ENCODE data around the gene OAS2.

DNA sequence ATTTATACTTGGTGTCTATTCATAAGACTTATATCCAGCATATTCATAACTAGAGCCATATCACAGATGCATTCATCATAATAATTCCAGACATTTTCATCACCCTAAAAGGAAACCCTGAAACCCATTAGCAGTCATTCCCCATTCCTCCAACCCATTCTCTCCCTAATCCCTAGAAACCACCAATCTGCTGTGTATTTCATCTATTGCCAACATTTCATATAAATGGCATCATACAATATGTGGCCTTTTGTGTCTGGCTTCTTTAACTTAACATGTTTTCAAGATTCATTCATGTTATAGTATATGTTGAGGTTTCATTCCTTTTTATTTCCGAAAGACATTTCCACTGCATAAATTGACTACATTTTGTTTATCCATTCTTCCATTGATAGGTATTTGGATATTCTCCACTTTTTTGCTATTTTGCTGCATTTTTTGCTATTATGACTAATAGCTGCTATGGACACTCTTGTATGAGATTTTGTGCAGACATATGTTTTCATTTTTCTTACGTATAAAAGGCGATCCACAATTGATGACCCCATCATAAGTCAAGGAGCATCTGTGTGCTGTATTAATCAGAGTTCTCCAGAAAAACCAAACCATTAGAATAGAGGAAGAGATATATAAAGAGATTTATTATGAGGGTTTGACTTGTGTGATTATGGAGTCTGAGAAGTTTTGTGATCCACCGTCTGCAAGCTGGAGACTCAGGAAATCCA is 5.1 kb upstream of the OAS2 start:
- TF ChIP-seq POLR2AphosphoS5 (IDR thresholded peaks at IDR 0.05; ENCODE audit: low read depth, low read length) (no peak), SIN3A (IDR thresholded peaks at IDR 0.05; ENCODE audit: borderline replicate concordance, insufficient read depth, low read length) (no peak), TAF1 (IDR thresholded peaks at IDR 0.05; ENCODE audit: borderline replicate concordance, insufficient read depth, low read length) (no peak), FOXP2 (optimal IDR thresholded peaks at IDR 0.05; ENCODE audit: borderline replicate concordance, extremely low read depth, extremely low read length, insufficient read depth) (no peak)
- TF ChIP-seq, protein P1, sequence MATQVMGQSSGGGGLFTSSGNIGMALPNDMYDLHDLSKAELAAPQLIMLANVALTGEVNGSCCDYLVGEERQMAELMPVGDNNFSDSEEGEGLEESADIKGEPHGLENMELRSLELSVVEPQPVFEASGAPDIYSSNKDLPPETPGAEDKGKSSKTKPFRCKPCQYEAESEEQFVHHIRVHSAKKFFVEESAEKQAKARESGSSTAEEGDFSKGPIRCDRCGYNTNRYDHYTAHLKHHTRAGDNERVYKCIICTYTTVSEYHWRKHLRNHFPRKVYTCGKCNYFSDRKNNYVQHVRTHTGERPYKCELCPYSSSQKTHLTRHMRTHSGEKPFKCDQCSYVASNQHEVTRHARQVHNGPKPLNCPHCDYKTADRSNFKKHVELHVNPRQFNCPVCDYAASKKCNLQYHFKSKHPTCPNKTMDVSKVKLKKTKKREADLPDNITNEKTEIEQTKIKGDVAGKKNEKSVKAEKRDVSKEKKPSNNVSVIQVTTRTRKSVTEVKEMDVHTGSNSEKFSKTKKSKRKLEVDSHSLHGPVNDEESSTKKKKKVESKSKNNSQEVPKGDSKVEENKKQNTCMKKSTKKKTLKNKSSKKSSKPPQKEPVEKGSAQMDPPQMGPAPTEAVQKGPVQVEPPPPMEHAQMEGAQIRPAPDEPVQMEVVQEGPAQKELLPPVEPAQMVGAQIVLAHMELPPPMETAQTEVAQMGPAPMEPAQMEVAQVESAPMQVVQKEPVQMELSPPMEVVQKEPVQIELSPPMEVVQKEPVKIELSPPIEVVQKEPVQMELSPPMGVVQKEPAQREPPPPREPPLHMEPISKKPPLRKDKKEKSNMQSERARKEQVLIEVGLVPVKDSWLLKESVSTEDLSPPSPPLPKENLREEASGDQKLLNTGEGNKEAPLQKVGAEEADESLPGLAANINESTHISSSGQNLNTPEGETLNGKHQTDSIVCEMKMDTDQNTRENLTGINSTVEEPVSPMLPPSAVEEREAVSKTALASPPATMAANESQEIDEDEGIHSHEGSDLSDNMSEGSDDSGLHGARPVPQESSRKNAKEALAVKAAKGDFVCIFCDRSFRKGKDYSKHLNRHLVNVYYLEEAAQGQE (IDR thresholded peaks at IDR 0.05; ENCODE audit: insufficient read depth in 1 of 2, low read depth in 2 of 2, low read length in 2 of 2), result no peak

Data from PFSK-1 (cell line).